GM12891 (cell line): ENCODE data around the gene P4HA2.

Source experiments
- POLR2AphosphoS5 ChIP-seq: IDR thresholded peaks from 2 replicates; pipeline ENCODE4 v1.6.1; 2011; ENCODE audit warnings: low read depth, low read length, control low read depth
- TAF1 ChIP-seq: IDR thresholded peaks from 2 replicates; pipeline ENCODE4 v1.6.1; 2011; ENCODE audit warnings: low read depth, low read length, control low read depth

GRCh38 chr5:132207778-132208177 lies 19.9 kb downstream of the P4HA2 start:
- TF ChIP-seq TAF1 (no peak), POLR2AphosphoS5 (no peak)
